ENCODE results near the gene PSMC2.
A peak's percentile ranks its signal among the peaks of the same experiment; 100 is the strongest.

Gene PSMC2

DNA sequence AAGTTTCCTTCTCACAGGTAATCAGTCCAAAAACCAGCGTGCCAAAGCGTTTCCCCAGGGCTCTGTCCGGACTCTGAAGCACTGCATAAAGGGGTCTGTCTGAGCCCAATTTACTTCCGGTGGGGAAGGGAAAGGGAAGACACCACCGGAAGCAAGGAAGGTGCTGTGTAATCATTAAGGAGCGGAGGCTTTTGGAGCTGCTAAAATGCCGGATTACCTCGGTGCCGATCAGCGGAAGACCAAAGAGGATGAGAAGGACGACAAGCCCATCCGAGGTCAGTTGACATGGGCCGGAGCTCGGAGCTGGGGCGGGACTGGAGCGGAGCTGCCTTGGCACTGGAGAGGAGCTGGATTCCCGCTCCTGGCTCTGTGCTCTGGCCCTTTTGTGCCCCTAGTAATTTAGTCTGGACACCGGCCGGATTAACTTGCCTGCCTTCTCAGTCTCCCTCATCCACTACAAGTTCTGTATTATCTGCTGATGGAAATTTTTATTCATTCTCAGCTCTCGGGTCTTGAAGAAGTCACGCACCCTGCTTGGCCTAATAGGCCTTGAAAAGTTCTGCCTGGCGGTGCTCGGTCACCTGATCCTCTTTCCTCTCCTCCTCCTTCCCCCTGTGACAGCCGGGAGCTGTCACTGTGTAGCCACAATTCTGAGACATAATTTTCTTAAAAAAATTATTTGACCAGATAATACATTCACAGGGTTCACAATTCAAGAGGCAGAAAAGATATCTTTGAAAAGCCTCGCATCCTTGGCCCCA is at the start of gene PSMC2:
Gene PSMC2, plus strand, starts transcription at position 137 of the 761 bp plus-strand sequence. Its CDS starts 69 bp downstream, at position 206.
- peak; percentile 80 for DNase-seq

- DNase-seq: no peak
Observed at GRCh38 chr7:103297837-103298179, 49.6 kb upstream of the PSMC2 start.

GRCh38 chr7:103299660-103300059 is 47.8 kb upstream of the PSMC2 start:
- DNase-seq: no peak

DNA sequence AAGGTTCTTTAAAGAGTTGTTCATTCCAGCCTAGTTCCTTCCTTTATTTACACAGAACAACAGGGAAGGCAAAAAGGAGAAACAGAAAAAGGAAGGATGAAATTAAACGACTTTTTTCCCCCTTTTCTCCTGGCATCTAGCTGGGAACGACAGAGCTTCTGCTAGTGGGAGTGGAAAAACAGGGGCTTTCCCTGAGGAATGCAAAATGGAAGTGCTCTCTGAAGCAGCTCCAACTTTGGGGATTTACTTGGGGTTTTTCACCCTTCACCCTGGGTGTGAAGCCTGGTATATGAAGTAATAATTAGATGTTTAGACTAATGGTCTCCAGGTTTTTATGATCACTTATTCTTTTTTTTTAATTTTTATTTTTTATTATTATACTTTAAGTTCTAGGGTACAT is 46.0 kb upstream of the PSMC2 start:
- no peak for DNase-seq

DNA sequence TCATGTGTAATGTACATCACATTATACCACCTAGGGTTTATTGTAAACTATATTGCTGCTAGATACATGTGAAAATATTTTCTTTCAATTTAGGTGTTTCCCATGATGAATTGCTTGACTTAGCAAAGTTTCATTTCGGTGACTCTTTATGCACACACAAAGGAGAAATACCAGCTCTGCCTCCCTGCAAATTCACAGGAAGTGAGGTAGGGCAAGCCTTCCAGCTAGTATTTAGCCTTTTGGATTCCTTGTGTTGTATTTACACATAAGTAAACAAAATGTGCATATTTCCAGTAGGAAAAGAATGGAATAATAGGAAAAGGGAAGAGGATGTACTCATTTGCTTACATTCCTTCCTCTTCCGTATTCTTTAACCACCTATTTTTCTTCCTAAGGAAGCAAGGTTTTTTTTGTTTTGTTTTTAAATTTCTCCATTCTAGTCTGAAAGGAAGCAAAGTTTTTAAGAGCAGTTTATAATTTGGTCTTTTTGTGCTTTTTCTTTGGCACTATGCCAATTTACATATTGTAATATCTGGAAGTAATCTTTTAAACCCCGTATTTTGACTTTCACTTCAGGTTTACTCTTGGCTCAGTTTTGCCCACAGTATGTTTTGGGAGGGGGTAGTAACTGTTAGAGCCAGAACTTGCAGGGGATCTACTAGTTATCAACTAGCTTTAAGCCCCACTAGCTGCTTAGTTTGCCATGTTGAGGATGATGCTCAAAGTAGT is 39.8 kb upstream of the PSMC2 start:
- DNase-seq: no peak

- DNase-seq: no peak
Observed at GRCh38 chr7:103314852-103315251, 32.6 kb upstream of the PSMC2 start.

GRCh38 chr7:103316380-103316941 is 31.0 kb upstream of the PSMC2 start:
- DNase-seq: no peak

- DNase-seq: no peak
Observed at GRCh38 chr7:103317009-103317408, 30.4 kb upstream of the PSMC2 start.

- no peak for DNase-seq
Observed at GRCh38 chr7:103325744-103326143, 21.7 kb upstream of the PSMC2 start.

DNA sequence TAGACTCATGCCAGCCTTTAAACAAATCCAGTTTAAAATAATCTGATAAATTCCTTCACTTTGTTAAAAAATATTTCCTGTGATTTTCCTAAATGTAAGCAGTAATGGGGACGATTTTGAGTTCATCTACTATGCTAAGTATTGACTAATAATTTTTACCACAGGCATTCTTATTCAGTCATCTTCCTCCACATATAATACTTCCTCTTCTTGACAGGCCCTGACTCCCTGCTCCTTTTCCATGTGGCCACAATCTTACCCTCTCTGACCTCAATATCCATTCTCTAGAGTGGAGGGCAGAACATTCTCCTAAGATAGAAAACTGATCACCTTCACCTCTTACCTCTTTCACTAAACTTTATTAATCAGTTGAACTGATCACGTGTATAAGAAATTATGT is 10.7 kb upstream of the PSMC2 start:
- DNase-seq: no peak

GRCh38 chr7:103338864-103339263 is 8.6 kb upstream of the PSMC2 start:
- DNase-seq: no peak

GRCh38 chr7:103341466-103341865 is 6.0 kb upstream of the PSMC2 start:
- no peak for DNase-seq

DNA sequence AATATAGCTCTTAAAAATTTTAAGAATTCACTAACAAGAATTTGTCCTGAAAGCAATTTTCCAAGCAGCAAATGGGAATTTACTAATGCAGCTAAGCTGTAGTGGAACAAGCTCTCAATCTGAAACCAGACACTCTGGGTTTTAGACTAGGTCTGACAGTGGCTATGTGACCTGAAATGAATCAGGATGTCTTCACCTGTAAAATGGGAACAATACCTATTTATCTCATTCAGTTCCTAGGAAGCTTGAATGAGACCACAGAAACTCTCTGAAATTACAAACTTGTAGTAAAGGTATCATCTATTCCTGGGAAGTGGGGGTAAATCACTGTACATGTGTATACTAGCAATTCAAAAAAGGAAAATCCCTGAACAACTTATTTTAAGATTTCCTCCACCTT is 4.1 kb upstream of the PSMC2 start:
- no peak for DNase-seq

- DNase-seq: peak; percentile 51
Observed at GRCh38 chr7:103343758-103344452, 3.5 kb upstream of the PSMC2 start.

DNA sequence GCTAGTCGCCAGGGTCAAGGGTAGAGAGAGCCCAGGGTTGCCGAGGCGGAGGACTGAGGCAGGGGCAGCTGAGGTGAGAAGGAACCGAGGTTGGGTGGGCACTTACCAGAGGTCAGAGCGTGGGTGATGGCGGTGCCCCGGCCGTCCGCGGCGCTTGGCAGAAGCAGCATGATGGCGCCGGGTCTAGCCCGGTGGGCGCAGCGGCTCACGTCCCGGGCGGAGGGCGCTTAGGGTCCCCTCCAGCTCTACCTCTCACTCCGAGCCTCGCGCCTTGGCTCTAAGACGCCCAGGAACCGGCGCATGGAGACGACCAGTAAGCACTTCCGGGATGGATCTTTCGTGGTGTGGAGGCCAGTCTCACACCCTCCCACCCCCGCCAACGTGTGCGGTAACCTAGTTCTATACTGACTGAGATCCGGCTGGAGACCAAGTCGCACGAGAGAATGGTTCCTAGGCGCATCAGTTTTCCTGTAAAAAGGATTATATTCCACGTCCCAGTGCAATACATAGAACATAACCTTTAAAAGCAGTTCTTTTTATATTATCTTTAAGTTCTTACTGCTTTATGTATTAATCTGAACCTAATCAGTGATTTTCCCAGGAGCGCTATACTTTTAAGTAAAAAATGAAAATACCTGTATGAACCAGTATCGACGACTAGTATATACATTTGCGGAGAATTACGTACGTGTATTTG is 2.8 kb upstream of the PSMC2 start, which contains the start of gene DNAJC2:
Gene DNAJC2, minus strand, starts transcription at position 315 of the 697 bp plus-strand sequence. Its CDS starts 145 bp downstream, at position 170.
- peak; percentile 87 for DNase-seq

GRCh38 chr7:103346396-103346795 is 1.0 kb upstream of the PSMC2 start:
- no peak for DNase-seq

- DNase-seq: no peak
Observed at GRCh38 chr7:103348452-103348851, 1.0 kb downstream of the PSMC2 start.

GRCh38 chr7:103348959-103349358 is 1.5 kb downstream of the PSMC2 start:
- no peak for DNase-seq

GRCh38 chr7:103349805-103350204 is 2.4 kb downstream of the PSMC2 start:
- DNase-seq: no peak

- DNase-seq: no peak
Observed at GRCh38 chr7:103369432-103369831, 22.0 kb downstream of the PSMC2 start.

DNA sequence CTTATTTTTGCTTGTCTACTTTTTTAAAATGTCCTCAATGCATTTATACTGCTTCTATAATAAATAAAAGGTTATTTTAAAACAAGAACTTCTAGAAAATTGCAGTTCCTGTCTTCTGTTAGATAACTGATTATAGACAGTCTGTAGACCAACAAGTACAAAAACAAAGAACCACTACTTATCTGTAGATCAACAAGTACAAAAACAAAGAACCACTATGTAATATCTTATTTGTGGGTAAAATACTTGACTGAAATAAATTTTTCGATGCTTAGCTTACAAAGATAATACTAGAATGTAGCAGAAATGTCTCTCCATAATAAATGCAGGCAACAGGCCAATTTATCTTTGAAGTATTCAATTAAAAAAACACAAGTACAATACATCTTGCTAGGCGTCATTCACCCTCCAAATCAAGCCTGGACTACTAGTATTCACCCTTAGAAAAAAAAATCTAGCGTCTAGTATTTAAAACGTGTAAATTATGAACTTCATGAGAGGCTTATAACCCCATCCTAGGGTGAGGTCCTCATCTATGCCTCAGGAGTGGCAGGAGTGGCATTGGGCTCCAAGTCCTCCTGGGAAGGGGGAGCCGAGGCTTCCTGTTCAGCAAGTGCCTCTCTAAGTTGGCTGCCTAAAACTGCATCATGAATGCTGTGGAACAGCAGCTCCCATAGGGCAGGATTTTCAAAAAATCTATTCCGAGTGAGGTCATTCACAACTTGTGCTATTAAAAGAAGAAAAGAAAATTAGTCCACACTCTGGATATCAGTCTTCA is 26.6 kb downstream of the PSMC2 start:
- no peak for DNase-seq
